ENCODE data around the gene ST8SIA5.

DNA sequence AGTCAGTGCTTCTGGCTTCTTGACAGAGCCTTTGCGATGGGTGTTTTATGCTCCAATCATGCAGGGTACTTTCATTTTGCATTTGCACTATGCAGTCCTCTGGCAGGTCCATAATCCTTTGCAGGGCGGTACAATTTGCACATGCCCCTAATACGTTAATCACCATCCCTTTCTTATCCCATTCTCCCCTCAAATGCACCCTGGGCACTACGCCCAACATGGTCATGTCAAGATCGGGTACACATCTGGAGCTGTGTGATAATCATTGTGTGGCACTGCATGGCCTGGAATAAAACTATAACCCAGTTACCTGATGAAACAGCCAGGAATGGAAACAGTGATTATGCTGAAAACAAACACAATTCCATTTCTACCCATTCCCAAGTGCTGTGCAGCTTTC is 127.5 kb downstream of the ST8SIA5 start:
- TF ChIP-seq POLR2AphosphoS5 (IDR thresholded peaks at IDR 0.05), result no peak
- TF ChIP-seq CTCF (IDR thresholded peaks at IDR 0.05), result no peak
- TF ChIP-seq POLR2A (IDR thresholded peaks at IDR 0.05), result no peak
- TF ChIP-seq EP300 (IDR thresholded peaks at IDR 0.05), result no peak

Data from stomach (tissue), 4 donors.